ACC112 (cell line): ENCODE results near the gene MIGA2.
"Not testable (repeated sequence)": the region's sequence is repeated elsewhere in the genome, so short reads cannot be mapped to it uniquely, and the experiment has no call there.

Experiments
- H2AFZ ChIP-seq: fragments of 200-600 bp; sonication (generic); one replicate; pipeline ENCODE4 v1.6.0; 2017; ENCODE audit warnings: antibody characterized with exemption, low read length; ENCODE audit not compliant: unreplicated experiment
- H3K27ac ChIP-seq: fragments of 200-600 bp; sonication (generic); 2 replicates; pipeline ENCODE4 v1.5.1; 2014; ENCODE audit warnings: low read depth, mild to moderate bottlenecking, antibody characterized with exemption, low read length, moderate library complexity
- H3K27me3 ChIP-seq: fragments of 200-600 bp; sonication (generic); 2 replicates; pipeline ENCODE4 v1.6.1; 2014; ENCODE audit warnings: mild to moderate bottlenecking, antibody characterized with exemption, low read length, moderate library complexity, mixed read lengths; ENCODE audit not compliant: insufficient read depth
- H3K36me3 ChIP-seq: fragments of 200-600 bp; sonication (generic); 2 replicates; pipeline ENCODE4 v1.6.1; 2016; ENCODE audit warnings: mild to moderate bottlenecking, antibody characterized with exemption, low read length, moderate library complexity, mixed read lengths; ENCODE audit not compliant: insufficient read depth
- H3K4me1 ChIP-seq: fragments of 200-600 bp; sonication (generic); one replicate; pipeline ENCODE4 v1.6.1; 2016; ENCODE audit warnings: low read length, mixed read lengths; ENCODE audit not compliant: insufficient read depth, unreplicated experiment, control insufficient read depth
- H3K4me3 ChIP-seq: fragments of 200-600 bp; sonication (generic); 2 replicates; pipeline ENCODE4 v1.5.1; 2014; ENCODE audit warnings: mild to moderate bottlenecking, low read depth, low read length
- H3K79me2 ChIP-seq: fragments of 200-600 bp; sonication (generic); one replicate; pipeline ENCODE4 v1.6.0; 2016; ENCODE audit warnings: low read length; ENCODE audit not compliant: control insufficient read depth, unreplicated experiment, insufficient read depth

Gene MIGA2

GRCh38 chr9:129026442-129027223 is 9.8 kb upstream of the MIGA2 start:
- H3K79me2 ChIP-seq: peaks cover 16% of the 10 kb centered on the region
- H3K27me3 ChIP-seq: no peaks in the 10 kb centered on the region
- H3K36me3 ChIP-seq: no peaks in the 10 kb centered on the region
- peaks cover 16% of the 10 kb centered on the region for H3K4me1 ChIP-seq
- H2AFZ ChIP-seq: no peak overlapping the region
- H3K27ac ChIP-seq: no peak overlapping the region
- H3K4me3 ChIP-seq: peak overlapping the region; percentile 95

- no peak overlapping the region for H3K27ac ChIP-seq
- peaks cover 16% of the 10 kb centered on the region for H3K4me1 ChIP-seq
- H3K4me3 ChIP-seq: peak overlapping the region; percentile 95
- peaks cover 16% of the 10 kb centered on the region for H3K79me2 ChIP-seq
- peak overlapping the region; percentile 85 for H2AFZ ChIP-seq
- no peaks in the 10 kb centered on the region for H3K27me3 ChIP-seq
- H3K36me3 ChIP-seq: no peaks in the 10 kb centered on the region
Measured at GRCh38 chr9:129027224-129027684, 9.2 kb upstream of the MIGA2 start.

GRCh38 chr9:129027685-129028191 is 8.7 kb upstream of the MIGA2 start:
- peaks cover 16% of the 10 kb centered on the region for H3K79me2 ChIP-seq
- no peaks in the 10 kb centered on the region for H3K27me3 ChIP-seq
- peaks cover 16% of the 10 kb centered on the region for H3K4me1 ChIP-seq
- H3K27ac ChIP-seq: no peak overlapping the region
- no peaks in the 10 kb centered on the region for H3K36me3 ChIP-seq
- peak overlapping the region; percentile 85 for H2AFZ ChIP-seq
- peak overlapping the region; percentile 95 for H3K4me3 ChIP-seq

- Histone ChIP-seq H3K27me3 (no peaks in the 10 kb centered on the region), H3K36me3 (no peaks in the 10 kb centered on the region), H3K27ac (no peak within 1 kb of the TSS), H3K4me1 (peaks cover 16% of the 10 kb centered on the region), H3K79me2 (peaks cover 10% of the 10 kb centered on the region), H2AFZ (peak within 1 kb of the TSS; percentile 85), H3K4me3 (peak within 1 kb of the TSS; percentile 95)
Measured at GRCh38 chr9:129028192-129028966, 8.0 kb upstream of the MIGA2 start, which contains the start of gene SH3GLB2. Gene SH3GLB2 (minus strand): TSS chr9:129028331. CDS start chr9:129028154, 177 bp downstream.

GRCh38 chr9:129030191-129030590 is 6.2 kb upstream of the MIGA2 start:
- Histone ChIP-seq H3K4me3 (no peak overlapping the region), H3K36me3 (no peaks in the 10 kb centered on the region), H3K4me1 (peaks cover 10% of the 10 kb centered on the region), H3K27ac (no peak overlapping the region), H3K27me3 (no peaks in the 10 kb centered on the region), H3K79me2 (peaks cover 10% of the 10 kb centered on the region), H2AFZ (no peak overlapping the region)

- Histone ChIP-seq H3K79me2 (peaks cover 10% of the 10 kb centered on the region), H3K27ac (no peak overlapping the region), H3K27me3 (no peaks in the 10 kb centered on the region), H3K4me1 (peaks cover 9% of the 10 kb centered on the region), H3K4me3 (no peak overlapping the region), H3K36me3 (no peaks in the 10 kb centered on the region), H2AFZ (no peak overlapping the region)
Measured at GRCh38 chr9:129031514-129031913, 4.9 kb upstream of the MIGA2 start.

- Histone ChIP-seq H3K4me1 (peaks cover 5% of the 10 kb centered on the region), H3K27ac (no peak overlapping the region), H3K79me2 (peaks cover 11% of the 10 kb centered on the region), H3K4me3 (no peak overlapping the region), H3K36me3 (no peaks in the 10 kb centered on the region), H2AFZ (no peak overlapping the region), H3K27me3 (no peaks in the 10 kb centered on the region)
Measured at GRCh38 chr9:129032541-129033159, 3.8 kb upstream of the MIGA2 start.

GRCh38 chr9:129033216-129033615 is 3.2 kb upstream of the MIGA2 start:
- H2AFZ ChIP-seq: no peak overlapping the region
- H3K27ac ChIP-seq: no peak overlapping the region
- H3K36me3 ChIP-seq: no peaks in the 10 kb centered on the region

GRCh38 chr9:129035838-129036237 is 588 bp upstream of the MIGA2 start:
- Histone ChIP-seq H3K4me1 (peaks cover 13% of the 10 kb centered on the region), H2AFZ (peak overlapping the region; percentile 99), H3K4me3 (peak overlapping the region; percentile 90), H3K79me2 (peaks cover 25% of the 10 kb centered on the region)
- not testable (repeated sequence) for H3K36me3 ChIP-seq, H3K27me3 ChIP-seq, H3K27ac ChIP-seq

More at GRCh38 chr9:129033216-129033615, 3.2 kb upstream of the MIGA2 start:
- H3K4me1 ChIP-seq: peaks cover 11% of the 10 kb centered on the region
- peaks cover 14% of the 10 kb centered on the region for H3K79me2 ChIP-seq
- no peak overlapping the region for H3K4me3 ChIP-seq
- H3K27me3 ChIP-seq: no peaks in the 10 kb centered on the region
